HCT116 (cell line): ENCODE results near the gene AGAP5. TPM values are rescaled to one million over a fixed set of nuclear protein-coding genes. Genes with fewer than 3 reads are reported as not detected.
"Not testable (repeated sequence)": the region's sequence is repeated elsewhere in the genome, so short reads cannot be mapped to it uniquely, and the experiment has no call there.

Source experiments
- ATAC-seq: fragments of 200-7000 bp; cut with Tn5 transposase; 2 replicates; pipeline ENCODE4 v1.9.1; 2020; ENCODE audit warnings: mild to moderate bottlenecking, moderate library complexity
- BruUV-seq: library from RNA; stranded (reverse); fragments of 400-500 nt; replicated peaks from 2 replicates; lab custom pipeline; 2021; lab: Mats Ljungman, UMichigan
- CTCF ChIA-PET: fragments of 300-600 bp; sonication (Branson Sonifier 250); formaldehyde crosslinking; loops from one replicate; lab custom pipeline; 2021; ENCODE audit warnings: antibody characterized with exemption; lab: Charles Lee
- POLR2A ChIA-PET: fragments of 300-600, 350-600 bp; sonication (Branson Sonifier 250); formaldehyde crosslinking; loops from one replicate; lab custom pipeline; 2021; ENCODE audit warnings: antibody characterized with exemption; lab: Charles Lee
- RAD21 ChIA-PET, 2 experiments: fragments of 300-600 bp; sonication (Branson Sonifier 250); formaldehyde crosslinking; loops; one replicate each; lab custom pipeline; 2023; ENCODE audit warnings: low total read pairs in 2 of 2; ENCODE audit not compliant: uncharacterized antibody in 2 of 2, unreplicated experiment in 2 of 2, low non-redundant PET in 1 of 2; lab: Charles Lee
- DNase-seq: peaks from one replicate; pipeline ENCODE4 v3.0.0-alpha.2; 2010; ENCODE audit warnings: low read depth, low spot score
- H2AFZ ChIP-seq: fragments of 200-600 bp; shearing (Covaris generic), sonication (generic); 2 replicates; pipeline ENCODE4 v1.6.1; 2017; ENCODE audit warnings: low read depth, mixed run types, mixed read lengths, antibody characterized with exemption, low read length; ENCODE audit not compliant: poor library complexity, severe bottlenecking
- H3K27ac ChIP-seq: 2 replicates; pipeline ENCODE4 v1.5.1; 2012; ENCODE audit warnings: low read depth, low read length
- H3K27me3 ChIP-seq: fragments of 200-600 bp; sonication (generic); 2 replicates; pipeline ENCODE4 v1.6.1; 2016; ENCODE audit warnings: mixed run types, low read length, mixed read lengths; ENCODE audit not compliant: insufficient read depth
- H3K36me3 ChIP-seq, 2 experiments: fragments of 200-500 bp in 1 of 2; fragments of 200-600 bp in 1 of 2; sonication (Bioruptor generic) in 1 of 2; sonication (generic) in 1 of 2; 2 replicates each; pipeline versions ENCODE4 v1.5.1 to v1.6.1; 2014 to 2016; ENCODE audit warnings: low read length in 2 of 2, inconsistent platforms in 1 of 2, mixed read lengths in 1 of 2, mixed run types in 1 of 2; ENCODE audit not compliant: insufficient read depth in 2 of 2, control insufficient read depth in 1 of 2
- H3K4me1 ChIP-seq, 2 experiments: fragments of 200-600 bp in 1 of 2; sonication (generic) in 1 of 2; 2 replicates each; pipeline versions ENCODE4 v1.5.1 to v1.6.1; 2012 to 2017; ENCODE audit warnings: low read length in 2 of 2, inconsistent platforms in 1 of 2, mild to moderate bottlenecking in 1 of 2, mixed read lengths in 1 of 2, mixed run types in 1 of 2, moderate library complexity in 1 of 2; ENCODE audit not compliant: insufficient read depth in 2 of 2, control insufficient read depth in 1 of 2
- H3K4me2 ChIP-seq: fragments of 200-600 bp; sonication (generic); 2 replicates; pipeline ENCODE4 v1.6.1; 2017; ENCODE audit warnings: mixed run types, low read length, mixed read lengths
- H3K4me3 ChIP-seq, 2 experiments: fragments of 200-600 bp in 1 of 2; sonication (generic) in 1 of 2; replicated peaks in 1 of 2; 2 replicates each; pipeline ENCODE4 v1.5.1; 2011 to 2016; ENCODE audit warnings: low read length in 2 of 2, control low read depth in 1 of 2, low read depth in 1 of 2, mild to moderate bottlenecking in 1 of 2, mixed read lengths in 1 of 2, mixed run types in 1 of 2
- H3K79me2 ChIP-seq: fragments of 200-600 bp; sonication (generic); 2 replicates; pipeline ENCODE4 v1.6.1; 2017; ENCODE audit warnings: mild to moderate bottlenecking, mixed run types, low read length, moderate library complexity, mixed read lengths; ENCODE audit not compliant: insufficient read depth
- H3K9ac ChIP-seq: fragments of 200-600 bp; sonication (generic); 2 replicates; pipeline ENCODE4 v1.6.1; 2016; ENCODE audit warnings: low read length, mixed read lengths
- H3K9me2 ChIP-seq: fragments of 200-600 bp; sonication (generic), shearing (Covaris generic); 2 replicates; pipeline ENCODE4 v1.6.1; 2017; ENCODE audit warnings: mixed run types, mild to moderate bottlenecking, moderate library complexity; ENCODE audit not compliant: insufficient read depth
- H3K9me3 ChIP-seq, 2 experiments: fragments of 200-500 bp in 1 of 2; fragments of 200-600 bp in 1 of 2; sonication (Bioruptor generic) in 1 of 2; sonication (generic) in 1 of 2; 2 replicates each; pipeline ENCODE4 v1.6.1; 2014 to 2017; ENCODE audit warnings: low read length in 2 of 2, mixed read lengths in 2 of 2, inconsistent platforms in 1 of 2, low read depth in 1 of 2, mild to moderate bottlenecking in 1 of 2, mixed run types in 1 of 2, moderate library complexity in 1 of 2; ENCODE audit not compliant: control insufficient read depth in 1 of 2, insufficient read depth in 1 of 2
- H4K20me1 ChIP-seq: fragments of 200-600 bp; sonication (generic), shearing (Covaris generic); 2 replicates; pipeline ENCODE4 v1.6.1; 2017; ENCODE audit warnings: mixed run types, mild to moderate bottlenecking, moderate library complexity; ENCODE audit not compliant: insufficient read depth
- intact Hi-C: fragments of 100-400 bp; cut with micrococcal nuclease; formaldehyde crosslinking; loops from 2 replicates; pipeline ENCODE4 v1.10.0; 2022
- total RNA-seq: library from RNA; stranded (reverse); gene quantifications from one replicate; pipeline ENCODE4 v1.2.1, GENCODE V29; 2021; ENCODE audit not compliant: unreplicated experiment

Gene AGAP5
- total RNA-seq, 1 experiment from 2014 or later: 7.5 TPM

GRCh38 chr10:73668378-73668777 is 29.5 kb downstream of the AGAP5 start:
- H3K9ac ChIP-seq, POLR2A ChIA-PET, H3K4me3 ChIP-seq, H3K79me2 ChIP-seq, CTCF ChIA-PET, H3K9me3 ChIP-seq, H3K36me3 ChIP-seq, H3K9me2 ChIP-seq, H3K4me2 ChIP-seq, RAD21 ChIA-PET, intact Hi-C loops, H4K20me1 ChIP-seq, H2AFZ ChIP-seq, H3K27ac ChIP-seq, DNase-seq, BruUV-seq, ATAC-seq, H3K27me3 ChIP-seq: not testable (repeated sequence)
- H3K4me1 ChIP-seq: peaks cover 2 to 11% of the 10 kb centered on the region in 2 experiments; a peak in 1 of 4 replicates

GRCh38 chr10:73666153-73666809 is 31.6 kb downstream of the AGAP5 start:
- CTCF ChIA-PET, DNase-seq, intact Hi-C loops, H3K36me3 ChIP-seq, H3K9ac ChIP-seq, RAD21 ChIA-PET, H4K20me1 ChIP-seq, POLR2A ChIA-PET, H3K4me2 ChIP-seq, H3K9me3 ChIP-seq, H3K4me3 ChIP-seq, H3K27ac ChIP-seq, ATAC-seq, H3K9me2 ChIP-seq, H2AFZ ChIP-seq, BruUV-seq, H3K79me2 ChIP-seq, H3K27me3 ChIP-seq: not testable (repeated sequence)
- H3K4me1 ChIP-seq: peaks cover 3 to 22% of the 10 kb centered on the region in 2 experiments; a peak in 3 of 4 replicates

GRCh38 chr10:73665581-73665980 is 32.3 kb downstream of the AGAP5 start:
- intact Hi-C loops: not testable (repeated sequence)

GRCh38 chr10:73664156-73665040 is 33.5 kb downstream of the AGAP5 start:
- H3K79me2 ChIP-seq, H3K9ac ChIP-seq, RAD21 ChIA-PET, H3K4me3 ChIP-seq, BruUV-seq, H3K27me3 ChIP-seq, H3K4me2 ChIP-seq, DNase-seq, H2AFZ ChIP-seq, H3K9me2 ChIP-seq, CTCF ChIA-PET, POLR2A ChIA-PET, ATAC-seq, H3K9me3 ChIP-seq, H4K20me1 ChIP-seq, intact Hi-C loops, H3K27ac ChIP-seq, H3K36me3 ChIP-seq: not testable (repeated sequence)
- H3K4me1 ChIP-seq: peaks cover 10 to 30% of the 10 kb centered on the region in 2 experiments

More at GRCh38 chr10:73665581-73665980, 32.3 kb downstream of the AGAP5 start:
- H3K36me3 ChIP-seq, RAD21 ChIA-PET, H2AFZ ChIP-seq, H3K27me3 ChIP-seq, H3K4me2 ChIP-seq, H3K9me2 ChIP-seq, CTCF ChIA-PET, POLR2A ChIA-PET, ATAC-seq, H3K9ac ChIP-seq, H3K27ac ChIP-seq, H4K20me1 ChIP-seq, DNase-seq, H3K4me3 ChIP-seq, BruUV-seq, H3K9me3 ChIP-seq, H3K79me2 ChIP-seq: not testable (repeated sequence)
- H3K4me1 ChIP-seq: peaks cover 10 to 29% of the 10 kb centered on the region in 2 experiments
